ENCODE data around the gene NPIPB2. TPM values are rescaled to one million over a fixed set of nuclear protein-coding genes. Genes with fewer than 3 reads are reported as not detected.
A peak's percentile ranks its signal among the peaks of the same experiment; 100 is the strongest.

Gene NPIPB2
- total and polyA plus RNA-seq, 2 of the 13 experiments (the other 11 are each of a cell fraction or from before 2014, with no cell fraction given) = 1.8 to 4.1 TPM

GRCh38 chr16:11972128-11972527, 30.3 kb upstream of the NPIPB2 start (continued):
- TF ChIP-seq RERE (CRISPR knock-in tag; IDR thresholded peaks at IDR 0.05; ENCODE audit: low read depth) (no peak), PAWR (CRISPR knock-in tag; IDR thresholded peaks at IDR 0.05; ENCODE audit: borderline replicate concordance) (no peak), ZNF772 (CRISPR knock-in tag; IDR thresholded peaks at IDR 0.05) (no peak), ZNF260 (CRISPR knock-in tag; IDR thresholded peaks at IDR 0.05; ENCODE audit: borderline replicate concordance, low read depth) (0 out of 2 replicates have a peak, but pooled peaks have one; percentile 32), GZF1 (CRISPR knock-in tag; IDR thresholded peaks at IDR 0.05) (no peak), NFKBIZ (CRISPR knock-in tag; IDR thresholded peaks at IDR 0.05) (0 out of 2 replicates have a peak, but pooled peaks have one; percentile 28), ZNF512B (CRISPR knock-in tag; IDR thresholded peaks at IDR 0.05; ENCODE audit: borderline replicate concordance) (no peak), NCOR1 (IDR thresholded peaks at IDR 0.05; ENCODE audit: borderline replicate concordance, low read length) (no peak), THYN1 (CRISPR knock-in tag; IDR thresholded peaks at IDR 0.05; ENCODE audit: borderline replicate concordance, low read depth) (no peak), JUNB (CRISPR knock-in tag; IDR thresholded peaks at IDR 0.05; ENCODE audit: borderline replicate concordance) (no peak), ZMYM2 (CRISPR knock-in tag; IDR thresholded peaks at IDR 0.05) (0 out of 2 replicates have a peak, but pooled peaks have one; percentile 34), ZNF589 (CRISPR knock-in tag; conservative IDR thresholded peaks at IDR 0.05) (no peak), ZNF136 (CRISPR knock-in tag; IDR thresholded peaks at IDR 0.05; ENCODE audit: low read depth) (no peak), ZNF710 (CRISPR knock-in tag; IDR thresholded peaks at IDR 0.05; ENCODE audit: borderline replicate concordance) (no peak), SUZ12 (IDR thresholded peaks at IDR 0.05; ENCODE audit: low read depth, low read length) (no peak), CBX5 (CRISPR knock-in tag; IDR thresholded peaks at IDR 0.05; ENCODE audit: borderline replicate concordance) (no peak), MYPOP (CRISPR knock-in tag; IDR thresholded peaks at IDR 0.05) (no peak)
